Measurements from ENCODE around the gene LRP2.

The LRP2 gene

GRCh38 chr2:169190197-169190775, 172.0 kb downstream of the LRP2 start:
- Histone ChIP-seq H3K9me2 (replicated peaks; ENCODE audit: low read depth, low read length) (no peaks in the 10 kb centered on the region), H3K9ac (ENCODE audit: low read depth, low read length, poor library complexity, severe bottlenecking) (no peak overlapping the region), H3K4me1 (ENCODE audit: insufficient read depth, low read length, poor library complexity, severe bottlenecking) (no peaks in the 10 kb centered on the region), H3K79me2 (ENCODE audit: insufficient read depth, low read length) (no peaks in the 10 kb centered on the region), H3K4me3 (ENCODE audit: low read length, poor library complexity, severe bottlenecking) (no peak overlapping the region), H3K27me3 (ENCODE audit: insufficient read depth, low read length, poor library complexity, severe bottlenecking) (no peaks in the 10 kb centered on the region), H3K36me3 (ENCODE audit: insufficient read depth, low read length) (no peaks in the 10 kb centered on the region), H3F3A (ENCODE audit: low read depth) (no peaks in the 10 kb centered on the region), H4K20me1 (ENCODE audit: insufficient read depth, low read length, poor library complexity, severe bottlenecking) (no peaks in the 10 kb centered on the region), H3K9me3 (ENCODE audit: insufficient read depth, low read depth, low read length) (no peaks in the 10 kb centered on the region), H2AFZ (ENCODE audit: low read length) (no peak overlapping the region), H3K4me2 (ENCODE audit: low read depth, low read length, poor library complexity, severe bottlenecking) (no peak overlapping the region)
- TF ChIP-seq, protein P1, sequence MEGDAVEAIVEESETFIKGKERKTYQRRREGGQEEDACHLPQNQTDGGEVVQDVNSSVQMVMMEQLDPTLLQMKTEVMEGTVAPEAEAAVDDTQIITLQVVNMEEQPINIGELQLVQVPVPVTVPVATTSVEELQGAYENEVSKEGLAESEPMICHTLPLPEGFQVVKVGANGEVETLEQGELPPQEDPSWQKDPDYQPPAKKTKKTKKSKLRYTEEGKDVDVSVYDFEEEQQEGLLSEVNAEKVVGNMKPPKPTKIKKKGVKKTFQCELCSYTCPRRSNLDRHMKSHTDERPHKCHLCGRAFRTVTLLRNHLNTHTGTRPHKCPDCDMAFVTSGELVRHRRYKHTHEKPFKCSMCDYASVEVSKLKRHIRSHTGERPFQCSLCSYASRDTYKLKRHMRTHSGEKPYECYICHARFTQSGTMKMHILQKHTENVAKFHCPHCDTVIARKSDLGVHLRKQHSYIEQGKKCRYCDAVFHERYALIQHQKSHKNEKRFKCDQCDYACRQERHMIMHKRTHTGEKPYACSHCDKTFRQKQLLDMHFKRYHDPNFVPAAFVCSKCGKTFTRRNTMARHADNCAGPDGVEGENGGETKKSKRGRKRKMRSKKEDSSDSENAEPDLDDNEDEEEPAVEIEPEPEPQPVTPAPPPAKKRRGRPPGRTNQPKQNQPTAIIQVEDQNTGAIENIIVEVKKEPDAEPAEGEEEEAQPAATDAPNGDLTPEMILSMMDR (conservative IDR thresholded peaks at IDR 0.05; ENCODE audit: low read length): no peak
- TF ChIP-seq EZH2phosphoT487 (IDR thresholded peaks at IDR 0.05; ENCODE audit: borderline replicate concordance): no peak

DNA sequence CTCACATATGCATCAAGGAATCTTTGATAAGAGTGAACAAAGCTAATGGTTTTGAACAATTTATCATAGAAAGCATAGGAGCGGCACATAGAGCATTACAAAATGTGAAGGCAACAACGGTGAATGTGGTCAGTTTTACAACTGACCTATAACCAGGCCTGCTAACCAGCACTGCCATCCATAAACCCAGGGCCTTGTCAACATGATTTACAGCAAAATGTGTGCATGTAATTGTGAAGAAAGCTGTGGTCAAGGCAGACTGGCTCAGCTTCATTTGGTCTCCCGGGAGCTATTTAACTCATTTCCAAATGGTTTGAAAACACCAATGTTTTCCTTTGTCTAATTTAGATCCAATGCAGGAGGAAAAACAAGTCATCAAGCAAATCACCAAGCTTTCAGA, 173.2 kb downstream of the LRP2 start:
- Histone ChIP-seq H3K4me3 (ENCODE audit: low read length, poor library complexity, severe bottlenecking) (no peak overlapping the region), H3K9me3 (ENCODE audit: insufficient read depth, low read depth, low read length) (no peaks in the 10 kb centered on the region), H3K4me1 (ENCODE audit: insufficient read depth, low read length, poor library complexity, severe bottlenecking) (no peaks in the 10 kb centered on the region), H3K36me3 (ENCODE audit: insufficient read depth, low read length) (no peaks in the 10 kb centered on the region), H3K27me3 (ENCODE audit: insufficient read depth, low read length, poor library complexity, severe bottlenecking) (no peaks in the 10 kb centered on the region), H3K4me2 (ENCODE audit: low read depth, low read length, poor library complexity, severe bottlenecking) (no peak overlapping the region), H4K20me1 (ENCODE audit: insufficient read depth, low read length, poor library complexity, severe bottlenecking) (no peaks in the 10 kb centered on the region), H3K79me2 (ENCODE audit: insufficient read depth, low read length) (no peaks in the 10 kb centered on the region), H3K9ac (ENCODE audit: low read depth, low read length, poor library complexity, severe bottlenecking) (no peak overlapping the region), H3F3A (ENCODE audit: low read depth) (no peaks in the 10 kb centered on the region), H3K9me2 (replicated peaks; ENCODE audit: low read depth, low read length) (no peaks in the 10 kb centered on the region), H2AFZ (ENCODE audit: low read length) (no peak overlapping the region)
- TF ChIP-seq EZH2phosphoT487 (IDR thresholded peaks at IDR 0.05; ENCODE audit: borderline replicate concordance): no peak
- TF ChIP-seq, protein P1 (conservative IDR thresholded peaks at IDR 0.05; ENCODE audit: low read length): no peak

GRCh38 chr2:169185711-169186110, 176.6 kb downstream of the LRP2 start:
- Histone ChIP-seq H2AFZ (ENCODE audit: low read length) (no peak overlapping the region), H3K4me2 (ENCODE audit: low read depth, low read length, poor library complexity, severe bottlenecking) (no peak overlapping the region), H3K27me3 (ENCODE audit: insufficient read depth, low read length, poor library complexity, severe bottlenecking) (no peaks in the 10 kb centered on the region), H4K20me1 (ENCODE audit: insufficient read depth, low read length, poor library complexity, severe bottlenecking) (no peaks in the 10 kb centered on the region), H3K4me1 (ENCODE audit: insufficient read depth, low read length, poor library complexity, severe bottlenecking) (no peaks in the 10 kb centered on the region), H3K9me2 (replicated peaks; ENCODE audit: low read depth, low read length) (no peaks in the 10 kb centered on the region), H3F3A (ENCODE audit: low read depth) (no peaks in the 10 kb centered on the region), H3K9me3 (ENCODE audit: insufficient read depth, low read depth, low read length) (no peaks in the 10 kb centered on the region), H3K4me3 (ENCODE audit: low read length, poor library complexity, severe bottlenecking) (no peak overlapping the region), H3K9ac (ENCODE audit: low read depth, low read length, poor library complexity, severe bottlenecking) (no peak overlapping the region), H3K36me3 (ENCODE audit: insufficient read depth, low read length) (no peaks in the 10 kb centered on the region), H3K79me2 (ENCODE audit: insufficient read depth, low read length) (no peaks in the 10 kb centered on the region)
- TF ChIP-seq, protein P1 (conservative IDR thresholded peaks at IDR 0.05; ENCODE audit: low read length): no peak
- no peak for TF ChIP-seq EZH2phosphoT487 (IDR thresholded peaks at IDR 0.05; ENCODE audit: borderline replicate concordance)

Measured in Loucy (cell line).